Left lung (tissue), 10 donors: ENCODE data around the gene HBD. TPM values are rescaled to one million over a fixed set of nuclear protein-coding genes. Genes with fewer than 3 reads are reported as not detected.

ENCODE experiments used
- ATAC-seq: fragments of 200-7000 bp; cut with Tn5 transposase; one replicate; pipeline ENCODE4 v1.9.1; 2020; ENCODE audit warnings: moderate library complexity
- DNase-seq, 4 donors: peaks; one replicate each; pipeline ENCODE4 v3.0.0-alpha.2; 2013 to 2020
- H3K27ac ChIP-seq, 2 donors: fragments of 200-600 bp; sonication (generic) in 1 of 2; one replicate each; pipeline versions ENCODE4 v1.5.0 to v1.8.0; 2020 to 2021
- H3K27me3 ChIP-seq, 2 donors: fragments of 200-600 bp; sonication (generic) in 1 of 2; one replicate each; pipeline versions ENCODE4 v1.5.0 to v1.8.0; 2020 to 2021
- H3K36me3 ChIP-seq, 2 donors: fragments of 200-600 bp; sonication (generic) in 1 of 2; one replicate each; pipeline versions ENCODE4 v1.5.0 to v1.8.0; 2020 to 2021
- H3K4me1 ChIP-seq, 2 donors: fragments of 200-600 bp; one replicate each; pipeline ENCODE4 v1.8.0; 2021
- H3K4me3 ChIP-seq, 2 donors: fragments of 200-600 bp; sonication (generic) in 1 of 2; one replicate each; pipeline versions ENCODE4 v1.5.0 to v1.8.0; 2020 to 2021; ENCODE audit warnings: mild to moderate bottlenecking in 1 of 2
- H3K9me3 ChIP-seq, 2 donors: fragments of 200-600 bp; sonication (generic) in 1 of 2; one replicate each; pipeline versions ENCODE4 v1.5.0 to v1.8.0; 2020 to 2021
- CTCF ChIP-seq, 2 donors: fragments of 200-600 bp; sonication (generic) in 1 of 2; IDR thresholded peaks; one replicate each; pipeline versions ENCODE4 v1.5.0 to v1.8.0; 2021; ENCODE audit warnings: antibody characterized with exemption in 2 of 2
- intact Hi-C, 2 donors: fragments of 100-400 bp; cut with DNase I; formaldehyde crosslinking; loops; one replicate each; pipeline versions ENCODE4 v1.11.2 to v1.14.2; 2022
- polyA plus RNA-seq, 6 donors: library from polyadenylated mRNA; unstranded; fragments of 120-200 nt; gene quantifications; one replicate each; pipeline ENCODE4 v1.2.1, GENCODE V29; 2013; ENCODE audit not compliant: insufficient read length in 6 of 6
- total RNA-seq, 2 donors: library from RNA; stranded (reverse); fragmentation: NEBNext Ultra II Directional; extraction: Animal tissue kit (Norgen Biotek cat#: 25700); gene quantifications; one replicate each; pipeline ENCODE4 v1.2.1, GENCODE V29; 2021
- donor health status: DM: no; HTN: yes; CAD: no.
- donor health status: DM: no; HTN: no; CAD: no.

Gene HBD
- total and polyA plus RNA-seq, 8 donors, result 0.44 to 1.2 (median 0.82) TPM; not detected in 1

- DNase-seq (no peak), ATAC-seq (no peak)
- intact Hi-C loops, result no loop called here
- Histone ChIP-seq H3K27me3 (no peaks in the 10 kb centered on the region), H3K4me3 (no peak overlapping the region), H3K27ac (no peak overlapping the region), H3K36me3 (no peaks in the 10 kb centered on the region), H3K4me1 (no peaks in the 10 kb centered on the region), H3K9me3 (peaks cover 0 to 7% of the 10 kb centered on the region in 2 donors)
- TF ChIP-seq CTCF (IDR thresholded peaks at IDR 0.05), result no peak
These were observed 41.5 kb downstream of the HBD start for GRCh38 chr11:5192738-5193137.

GRCh38 chr11:5188201-5188600 is 46.1 kb downstream of the HBD start:
- Histone ChIP-seq H3K4me3 (no peak overlapping the region), H3K27ac (no peak overlapping the region), H3K36me3 (no peaks in the 10 kb centered on the region), H3K9me3 (peaks cover 0 to 7% of the 10 kb centered on the region in 2 donors), H3K27me3 (no peaks in the 10 kb centered on the region), H3K4me1 (no peaks in the 10 kb centered on the region)
- DNase-seq (no peak), ATAC-seq (no peak)
- intact Hi-C loops, result no loop called here
- TF ChIP-seq CTCF (IDR thresholded peaks at IDR 0.05), result no peak

Other genes starting within 250 kb of the HBD start
- not detected for gene OR51L1, start 239.6 kb downstream of the HBD start, total RNA-seq
- gene OR51L1, start 239.6 kb downstream of the HBD start, polyA plus RNA-seq, result under 1 TPM in 5 of 6 donors, not detected in 1; 0.01 to 0.06 (median 0.03) TPM
- not detected for gene OR52J3, start 188.0 kb downstream of the HBD start, total RNA-seq
- not detected for gene OR52J3, start 188.0 kb downstream of the HBD start, polyA plus RNA-seq
- not detected for gene OR52E2, start 174.9 kb downstream of the HBD start, total RNA-seq
- not detected for gene OR52E2, start 174.9 kb downstream of the HBD start, polyA plus RNA-seq
- gene OR52E1, start 164.9 kb downstream of the HBD start, total RNA-seq, result not detected
- gene OR52E1, start 164.9 kb downstream of the HBD start, polyA plus RNA-seq, result not detected
- not detected for gene OR52A5, start 96.1 kb downstream of the HBD start, total RNA-seq
- gene OR52A5, start 96.1 kb downstream of the HBD start, polyA plus RNA-seq, result not detected
- gene OR52A1, start 79.7 kb downstream of the HBD start, total RNA-seq, result not detected
- under 1 TPM; 0.02 to 0.03 (median 0.03) TPM for gene OR52A1, start 79.7 kb downstream of the HBD start, polyA plus RNA-seq
- gene OR51V1, start 33.8 kb downstream of the HBD start, total RNA-seq, result not detected
- gene OR51V1, start 33.8 kb downstream of the HBD start, polyA plus RNA-seq, result not detected
- 100 to 1,000 TPM; 247 to 273 TPM for gene HBB, start 7.4 kb downstream of the HBD start, total RNA-seq
- 100 to 1,000 TPM; 137 to 967 (median 304) TPM for gene HBB, start 7.4 kb downstream of the HBD start, polyA plus RNA-seq
- gene HBG1, start 15.4 kb upstream of the HBD start, total RNA-seq, result not detected
- 1,000 to 10,000 TPM in 3 of 6 donors, 10 to 100 TPM in 1, 1 to 10 TPM in 2; 3.5 to 2,797 (median 512) TPM for gene HBG1, start 15.4 kb upstream of the HBD start, polyA plus RNA-seq
- gene HBG2, start 20.3 kb upstream of the HBD start, total RNA-seq, result not detected
- 1,000 to 10,000 TPM; 1,963 to 7,853 (median 3,552) TPM for gene HBG2, start 20.3 kb upstream of the HBD start, polyA plus RNA-seq
- gene HBE1, start 35.5 kb upstream of the HBD start, total RNA-seq, result not detected
- gene HBE1, start 35.5 kb upstream of the HBD start, polyA plus RNA-seq, result 10 to 100 TPM in 3 of 6 donors, 1 to 10 TPM in 3; 4.2 to 41.6 (median 16.3) TPM
- gene OR51B4, start 67.5 kb upstream of the HBD start, total RNA-seq, result not detected
- under 1 TPM in 5 of 6 donors, not detected in 1; 0.35 to 0.58 (median 0.53) TPM for gene OR51B4, start 67.5 kb upstream of the HBD start, polyA plus RNA-seq
- not detected for gene OR51B2, start 89.8 kb upstream of the HBD start, total RNA-seq
- gene OR51B2, start 89.8 kb upstream of the HBD start, polyA plus RNA-seq, result under 1 TPM in 1 of 6 donors, not detected in 5; 0.23 TPM
- gene OR51B5, start 109.0 kb upstream of the HBD start, total RNA-seq, result under 1 TPM; 0.29 to 0.41 TPM
- gene OR51B5, start 109.0 kb upstream of the HBD start, polyA plus RNA-seq, result under 1 TPM; 0.41 to 0.87 (median 0.71) TPM
- not detected for gene OR51B6, start 117.0 kb upstream of the HBD start, total RNA-seq
- under 1 TPM in 1 of 6 donors, not detected in 5; 0.14 TPM for gene OR51B6, start 117.0 kb upstream of the HBD start, polyA plus RNA-seq
- gene OR51M1, start 149.3 kb upstream of the HBD start, total RNA-seq, result not detected
- under 1 TPM in 4 of 6 donors, not detected in 2; 0.06 to 0.24 (median 0.08) TPM for gene OR51M1, start 149.3 kb upstream of the HBD start, polyA plus RNA-seq
- not detected for gene OR51Q1, start 187.6 kb upstream of the HBD start, total RNA-seq
- not detected for gene OR51Q1, start 187.6 kb upstream of the HBD start, polyA plus RNA-seq
- not detected for gene OR51I1, start 207.0 kb upstream of the HBD start, total RNA-seq
- gene OR51I1, start 207.0 kb upstream of the HBD start, polyA plus RNA-seq, result not detected
- not detected for gene OR51I2, start 214.8 kb upstream of the HBD start, total RNA-seq
- gene OR51I2, start 214.8 kb upstream of the HBD start, polyA plus RNA-seq, result under 1 TPM in 2 of 6 donors, not detected in 4; 0.04 to 0.07 TPM